A673 (cell line): ENCODE results near the gene CCBE1.

Experiments used
- EZH2 ChIP-seq: fragments of 200-600 bp; sonication (generic); IDR thresholded peaks from 2 replicates; pipeline ENCODE4 v1.6.1; 2017; ENCODE audit warnings: borderline replicate concordance, low read depth, mild to moderate bottlenecking, mixed read lengths, antibody characterized with exemption, low read length; ENCODE audit not compliant: poor library complexity, severe bottlenecking
- TF ChIP-seq, protein P1 (sequence below): fragments of 300-800, 200-600 bp; sonication (generic); conservative IDR thresholded peaks from 2 replicates; pipeline ENCODE4 v1.5.1; 2017; ENCODE audit warnings: low read depth, mild to moderate bottlenecking, antibody characterized with exemption, low read length, moderate library complexity, mixed read lengths

DNA sequence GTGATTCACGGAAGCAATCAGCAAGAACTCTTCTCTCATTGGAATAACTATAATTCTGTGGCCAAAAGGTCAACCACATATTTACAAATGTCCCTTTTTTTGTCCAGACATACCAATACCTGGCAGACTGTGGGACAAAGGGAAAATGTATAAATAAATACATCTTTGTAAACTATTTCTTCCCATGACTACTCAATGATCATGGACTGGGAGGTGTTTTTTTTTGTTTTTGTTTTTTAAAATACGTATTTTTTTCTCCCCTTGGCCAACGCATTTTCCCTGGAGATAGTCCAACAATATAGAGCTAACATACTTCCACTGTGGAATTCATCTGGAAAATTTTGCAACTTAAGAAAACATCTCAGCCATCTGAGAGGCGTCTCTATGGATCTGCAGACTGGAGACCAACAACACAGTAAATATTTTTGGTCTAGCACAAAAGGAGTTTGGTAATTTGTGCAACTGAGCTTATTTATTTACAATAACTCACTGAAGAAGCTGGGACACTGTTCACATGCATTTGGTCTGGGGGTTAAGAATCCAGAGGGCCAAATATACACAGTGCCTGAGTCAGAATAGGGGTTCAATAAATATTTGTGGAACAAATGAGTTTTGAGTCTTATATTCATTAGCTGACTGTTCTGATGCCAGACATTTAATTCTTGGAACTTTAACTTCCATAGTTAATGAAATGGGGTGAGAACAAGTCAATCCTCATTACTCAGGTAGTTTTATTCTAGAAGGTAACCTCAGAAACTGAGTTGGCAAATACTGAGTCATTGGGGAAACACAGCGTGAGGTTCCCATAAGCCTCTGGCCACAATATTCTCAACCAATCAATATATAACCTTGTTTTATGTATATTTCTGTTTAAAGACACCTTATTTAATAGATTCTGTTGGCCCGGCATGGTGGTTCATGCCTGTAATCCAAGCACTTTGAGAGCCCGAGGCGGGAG lies 36.2 kb downstream of the CCBE1 start:
- TF ChIP-seq, protein P1, sequence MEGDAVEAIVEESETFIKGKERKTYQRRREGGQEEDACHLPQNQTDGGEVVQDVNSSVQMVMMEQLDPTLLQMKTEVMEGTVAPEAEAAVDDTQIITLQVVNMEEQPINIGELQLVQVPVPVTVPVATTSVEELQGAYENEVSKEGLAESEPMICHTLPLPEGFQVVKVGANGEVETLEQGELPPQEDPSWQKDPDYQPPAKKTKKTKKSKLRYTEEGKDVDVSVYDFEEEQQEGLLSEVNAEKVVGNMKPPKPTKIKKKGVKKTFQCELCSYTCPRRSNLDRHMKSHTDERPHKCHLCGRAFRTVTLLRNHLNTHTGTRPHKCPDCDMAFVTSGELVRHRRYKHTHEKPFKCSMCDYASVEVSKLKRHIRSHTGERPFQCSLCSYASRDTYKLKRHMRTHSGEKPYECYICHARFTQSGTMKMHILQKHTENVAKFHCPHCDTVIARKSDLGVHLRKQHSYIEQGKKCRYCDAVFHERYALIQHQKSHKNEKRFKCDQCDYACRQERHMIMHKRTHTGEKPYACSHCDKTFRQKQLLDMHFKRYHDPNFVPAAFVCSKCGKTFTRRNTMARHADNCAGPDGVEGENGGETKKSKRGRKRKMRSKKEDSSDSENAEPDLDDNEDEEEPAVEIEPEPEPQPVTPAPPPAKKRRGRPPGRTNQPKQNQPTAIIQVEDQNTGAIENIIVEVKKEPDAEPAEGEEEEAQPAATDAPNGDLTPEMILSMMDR, result no peak
- no peak for TF ChIP-seq EZH2
